GM18907 (cell line): ENCODE measurements around the gene MRPL1.

Source experiments
- ATAC-seq: cut with Tn5 transposase; IDR thresholded peaks from one replicate; pipeline ENCODE4 v1.9.1; 2021; ENCODE audit warnings: mild to moderate bottlenecking, moderate library complexity; ENCODE audit not compliant: unreplicated experiment

The MRPL1 gene

GRCh38 chr4:77862478-77863216 lies at the start of gene MRPL1:
Gene MRPL1, plus strand, starts transcription at chr4:77862830. Its CDS starts 19 bp downstream, at chr4:77862849.
- ATAC-seq: peak; percentile 93

GRCh38 chr4:77815636-77816035 lies 47.0 kb upstream of the MRPL1 start:
- no peak for ATAC-seq

- ATAC-seq: no peak
Observed at GRCh38 chr4:77816546-77816945, 46.1 kb upstream of the MRPL1 start.

- ATAC-seq: no peak
Observed at GRCh38 chr4:77817304-77818072, 45.1 kb upstream of the MRPL1 start.

- ATAC-seq: peak; percentile 28
Observed at GRCh38 chr4:77818073-77818601, 44.5 kb upstream of the MRPL1 start.

- ATAC-seq: peak; percentile 27
Observed at GRCh38 chr4:77818602-77819403, 43.8 kb upstream of the MRPL1 start, which contains the start of gene CNOT6L. Gene CNOT6L, minus strand, starts transcription at chr4:77819368. Its CDS starts 60 bp downstream, at chr4:77819308.

- peak; percentile 25 for ATAC-seq
Observed at GRCh38 chr4:77819404-77819842, 43.2 kb upstream of the MRPL1 start.

- peak; percentile 86 for ATAC-seq
Observed at GRCh38 chr4:77819843-77820648, 42.6 kb upstream of the MRPL1 start.

- no peak for ATAC-seq
Observed at GRCh38 chr4:77820649-77821561, 41.7 kb upstream of the MRPL1 start.

- no peak for ATAC-seq
Observed at GRCh38 chr4:77821775-77822174, 40.9 kb upstream of the MRPL1 start.

GRCh38 chr4:77826275-77826674 lies 36.4 kb upstream of the MRPL1 start:
- no peak for ATAC-seq

- peak; percentile 81 for ATAC-seq
Observed at GRCh38 chr4:77827343-77827742, 35.3 kb upstream of the MRPL1 start.

- no peak for ATAC-seq
Observed at GRCh38 chr4:77833126-77833724, 29.4 kb upstream of the MRPL1 start.

- no peak for ATAC-seq
Observed at GRCh38 chr4:77834403-77834802, 28.2 kb upstream of the MRPL1 start.

GRCh38 chr4:77843628-77844027 lies 19.0 kb upstream of the MRPL1 start:
- ATAC-seq: no peak

- ATAC-seq: no peak
Observed at GRCh38 chr4:77844363-77844762, 18.3 kb upstream of the MRPL1 start.

- ATAC-seq: no peak
Observed at GRCh38 chr4:77845400-77845799, 17.2 kb upstream of the MRPL1 start.

- ATAC-seq: no peak
Observed at GRCh38 chr4:77845929-77846328, 16.7 kb upstream of the MRPL1 start.

- ATAC-seq: no peak
Observed at GRCh38 chr4:77848508-77848907, 14.1 kb upstream of the MRPL1 start.
